RWPE2 (cell line): ENCODE data around the gene TMEM129.

Experiments used
- ATAC-seq: fragments of 200-7000 bp; cut with Tn5 transposase; 3 replicates; pipeline ENCODE4 v1.9.1; 2021; ENCODE audit warnings: low read depth
- DNase-seq: peaks from one replicate; pipeline ENCODE4 v3.0.0-alpha.2; 2020; ENCODE audit warnings: low spot score
- H3K27ac ChIP-seq: fragments of 450-650 bp; 2 replicates; pipeline ENCODE4 v1.5.1; 2017; ENCODE audit warnings: mild to moderate bottlenecking; ENCODE audit not compliant: poor library complexity, severe bottlenecking
- H3K27me3 ChIP-seq: fragments of 250-450 bp; sonication (Bioruptor Pico); 2 replicates; pipeline ENCODE4 v1.5.1; 2021; ENCODE audit warnings: mild to moderate bottlenecking, moderate library complexity; ENCODE audit not compliant: insufficient read depth, poor library complexity, severe bottlenecking
- H3K36me3 ChIP-seq: fragments of 250-450 bp; sonication (Bioruptor Pico); 2 replicates; pipeline ENCODE4 v1.5.1; 2020; ENCODE audit warnings: low read depth, mild to moderate bottlenecking, moderate library complexity
- H3K4me1 ChIP-seq: fragments of 250-450 bp; sonication (Bioruptor Pico); 2 replicates; pipeline ENCODE4 v1.5.1; 2021; ENCODE audit warnings: mild to moderate bottlenecking, moderate library complexity; ENCODE audit not compliant: insufficient read depth, poor library complexity, severe bottlenecking
- H3K4me3 ChIP-seq: fragments of 250-450 bp; sonication (Bioruptor Pico); 2 replicates; pipeline ENCODE4 v1.5.1; 2021; ENCODE audit warnings: mild to moderate bottlenecking, moderate library complexity; ENCODE audit not compliant: severe bottlenecking
- H3K9me3 ChIP-seq: fragments of 250-450 bp; sonication (Bioruptor Pico); 2 replicates; pipeline ENCODE4 v1.5.1; 2021; ENCODE audit warnings: mild to moderate bottlenecking, moderate library complexity; ENCODE audit not compliant: severe bottlenecking
- TF ChIP-seq, protein P1 (sequence below): fragments of 450-650 bp; IDR thresholded peaks from one replicate; pipeline ENCODE4 v1.5.1; 2017; ENCODE audit warnings: mild to moderate bottlenecking, moderate library complexity; ENCODE audit not compliant: poor library complexity, severe bottlenecking

The TMEM129 gene

DNA sequence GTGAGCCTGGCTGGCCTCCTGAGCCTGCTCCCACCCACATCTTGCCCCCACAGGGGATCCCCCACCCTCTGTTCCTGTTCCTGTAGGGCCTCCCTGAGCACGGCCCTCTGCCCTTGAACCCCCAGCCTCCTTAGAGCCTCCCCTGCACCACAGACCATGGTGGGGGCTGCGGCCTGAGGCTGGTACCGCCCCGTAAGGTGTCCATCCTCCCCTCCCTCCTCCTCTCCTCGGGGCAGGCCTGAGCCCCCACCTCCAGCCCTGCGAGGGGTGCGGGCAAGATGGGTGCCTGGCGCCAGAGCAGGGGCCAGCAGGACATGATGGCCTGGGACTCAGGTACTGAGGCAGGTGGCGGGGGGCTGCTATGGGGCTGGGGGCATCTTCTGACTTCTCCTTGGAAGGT lies 43.5 kb upstream of the TMEM129 start:
- ATAC-seq (no peak), DNase-seq (no peak)
- Histone ChIP-seq H3K9me3 (no peaks in the 10 kb centered on the region), H3K36me3 (no peaks in the 10 kb centered on the region), H3K27ac (no peak overlapping the region), H3K4me1 (peaks cover 6% of the 10 kb centered on the region), H3K27me3 (no peaks in the 10 kb centered on the region), H3K4me3 (no peak overlapping the region)
- TF ChIP-seq, protein P1, sequence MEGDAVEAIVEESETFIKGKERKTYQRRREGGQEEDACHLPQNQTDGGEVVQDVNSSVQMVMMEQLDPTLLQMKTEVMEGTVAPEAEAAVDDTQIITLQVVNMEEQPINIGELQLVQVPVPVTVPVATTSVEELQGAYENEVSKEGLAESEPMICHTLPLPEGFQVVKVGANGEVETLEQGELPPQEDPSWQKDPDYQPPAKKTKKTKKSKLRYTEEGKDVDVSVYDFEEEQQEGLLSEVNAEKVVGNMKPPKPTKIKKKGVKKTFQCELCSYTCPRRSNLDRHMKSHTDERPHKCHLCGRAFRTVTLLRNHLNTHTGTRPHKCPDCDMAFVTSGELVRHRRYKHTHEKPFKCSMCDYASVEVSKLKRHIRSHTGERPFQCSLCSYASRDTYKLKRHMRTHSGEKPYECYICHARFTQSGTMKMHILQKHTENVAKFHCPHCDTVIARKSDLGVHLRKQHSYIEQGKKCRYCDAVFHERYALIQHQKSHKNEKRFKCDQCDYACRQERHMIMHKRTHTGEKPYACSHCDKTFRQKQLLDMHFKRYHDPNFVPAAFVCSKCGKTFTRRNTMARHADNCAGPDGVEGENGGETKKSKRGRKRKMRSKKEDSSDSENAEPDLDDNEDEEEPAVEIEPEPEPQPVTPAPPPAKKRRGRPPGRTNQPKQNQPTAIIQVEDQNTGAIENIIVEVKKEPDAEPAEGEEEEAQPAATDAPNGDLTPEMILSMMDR, result no peak

DNA sequence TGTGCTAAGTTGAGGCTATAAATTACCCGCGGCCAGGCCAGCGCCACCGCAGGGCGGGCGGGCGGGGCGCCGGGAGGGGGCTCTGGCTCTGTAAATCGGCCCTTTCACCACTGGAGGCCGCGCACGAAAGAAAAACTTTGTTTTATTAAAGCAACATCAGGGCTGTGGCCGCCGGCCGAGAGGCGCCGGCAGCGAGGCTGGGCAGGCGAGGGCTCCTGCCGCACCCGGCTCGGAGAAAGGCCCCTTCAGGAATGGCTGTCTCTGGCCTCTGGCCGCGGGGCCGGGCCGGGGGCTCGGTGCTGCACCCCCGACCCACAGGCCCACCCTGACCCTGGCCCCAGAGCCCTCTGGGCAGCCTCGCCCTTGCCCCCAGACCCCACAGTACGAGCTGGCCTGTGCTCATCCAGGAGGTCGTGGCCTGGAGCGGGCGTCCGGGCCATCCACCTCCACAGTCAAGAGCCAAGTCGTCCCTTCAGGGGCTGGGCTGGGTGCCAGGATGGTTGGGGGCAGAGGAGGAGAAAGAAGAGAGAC lies 42.5 kb upstream of the TMEM129 start:
- H3K36me3 ChIP-seq, result no peaks in the 10 kb centered on the region
- no peaks in the 10 kb centered on the region for H3K9me3 ChIP-seq
- no peak overlapping the region for H3K4me3 ChIP-seq
- TF ChIP-seq, protein P1, result peak; percentile 11
- no peak overlapping the region for H3K27ac ChIP-seq
- no peaks in the 10 kb centered on the region for H3K27me3 ChIP-seq
- ATAC-seq (peak; percentile 17; the same call in 1 of the 3 replicates), DNase-seq (no peak)
- H3K4me1 ChIP-seq, result peaks cover 9% of the 10 kb centered on the region

DNA sequence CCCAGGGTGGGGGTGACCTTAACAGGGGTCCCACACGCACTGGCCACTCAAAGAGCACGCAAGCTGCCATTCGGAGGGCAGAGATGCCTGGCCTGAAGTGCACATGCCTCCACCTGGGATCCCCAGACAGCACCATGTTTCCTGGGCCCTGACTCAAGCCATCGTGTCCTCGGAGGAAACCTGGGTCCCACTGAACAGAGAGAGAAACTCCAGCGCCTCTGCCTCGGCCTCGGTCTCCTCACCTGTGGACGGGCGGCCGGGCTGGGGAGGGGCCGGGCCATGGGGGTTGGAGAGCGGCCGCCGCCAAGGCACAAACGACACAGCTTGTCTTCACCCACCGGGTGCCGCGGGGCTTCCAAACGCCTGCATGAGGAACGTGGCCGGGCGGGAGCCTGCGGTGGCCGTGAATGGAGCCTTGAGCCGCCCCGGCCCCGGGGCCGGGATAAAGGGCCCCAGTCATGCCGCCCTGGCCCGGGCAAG lies 42.0 kb upstream of the TMEM129 start:
- Histone ChIP-seq H3K36me3 (no peaks in the 10 kb centered on the region), H3K27ac (no peak overlapping the region), H3K9me3 (no peaks in the 10 kb centered on the region), H3K4me3 (no peak overlapping the region), H3K4me1 (peaks cover 9% of the 10 kb centered on the region), H3K27me3 (no peaks in the 10 kb centered on the region)
- DNase-seq (no peak), ATAC-seq (no peak)
- TF ChIP-seq, protein P1, result no peak

DNA sequence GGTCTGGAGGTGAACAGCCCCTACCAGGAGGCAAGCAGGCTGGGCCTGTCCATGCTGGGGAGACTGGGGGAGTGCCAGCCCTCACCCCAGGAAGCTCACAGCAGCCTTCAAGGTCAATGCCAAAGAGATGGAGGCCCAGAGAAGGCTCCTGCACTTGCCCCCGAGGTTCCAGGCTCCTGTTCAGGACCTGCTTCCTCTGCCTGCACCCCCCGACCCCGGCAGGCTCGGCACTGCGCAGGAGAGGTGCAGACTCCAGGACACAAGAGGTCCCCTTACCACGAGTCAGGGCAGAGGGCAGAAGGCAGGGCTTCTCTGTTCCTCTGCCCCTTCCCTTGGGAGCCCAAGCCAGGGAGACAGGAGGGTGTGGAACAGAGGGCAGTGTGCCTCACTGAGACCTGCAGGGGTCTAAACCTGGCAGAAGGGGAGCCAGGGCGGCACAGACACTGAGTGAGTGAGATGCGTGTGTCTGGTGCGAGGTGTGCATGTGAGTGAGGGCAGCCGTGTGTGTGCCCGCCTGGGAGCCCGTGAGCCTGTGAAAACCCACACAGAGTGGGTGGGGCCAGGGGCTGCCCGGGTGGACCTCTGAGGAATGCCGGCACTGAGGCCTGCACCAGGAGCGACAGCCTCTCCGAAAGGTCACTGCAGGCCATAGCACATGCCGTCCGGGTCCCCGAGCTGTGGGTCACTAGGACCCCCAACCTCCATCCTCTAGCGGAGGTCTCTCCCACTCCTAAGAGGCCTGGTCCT lies 41.3 kb upstream of the TMEM129 start:
- H3K36me3 ChIP-seq, result no peaks in the 10 kb centered on the region
- H3K27ac ChIP-seq, result no peak overlapping the region
- ATAC-seq (no peak), DNase-seq (no peak)
- no peaks in the 10 kb centered on the region for H3K27me3 ChIP-seq
- H3K4me1 ChIP-seq, result peaks cover 12% of the 10 kb centered on the region
- H3K4me3 ChIP-seq, result no peak overlapping the region
- H3K9me3 ChIP-seq, result no peaks in the 10 kb centered on the region
- TF ChIP-seq, protein P1, result no peak
